SW 1271 (cell line): Measurements from ENCODE around the gene POLD4.
"Not testable (repeated sequence)": the region's sequence is repeated elsewhere in the genome, so short reads cannot be mapped to it uniquely, and the experiment has no call there.

ENCODE experiments used
- DNase-seq, 2 experiments: peaks; one replicate each; lab custom pipeline; 2025; lab: John Stamatoyannopoulos, UW

POLD4 gene

GRCh38 chr11:67353317-67354074, at the start of gene POLD4:
Gene POLD4 (minus strand): TSS chr11:67353546. CDS start chr11:67353399, 147 bp downstream.
- peak; percentile 87 to 95 for DNase-seq

- not testable (repeated sequence) for DNase-seq
These were observed 49.7 kb upstream of the POLD4 start for GRCh38 chr11:67403085-67403484.

GRCh38 chr11:67402192-67402839, 49.0 kb upstream of the POLD4 start:
- DNase-seq = not testable (repeated sequence)

GRCh38 chr11:67401495-67402191, 48.3 kb upstream of the POLD4 start, which contains the start of gene PPP1CA:
Gene PPP1CA (minus strand): TSS chr11:67401858. CDS start chr11:67401782, 76 bp downstream.
- peak; percentile 70 to 85 for DNase-seq

- DNase-seq = no peak
These were observed 47.7 kb upstream of the POLD4 start for GRCh38 chr11:67400942-67401494.

- no peak for DNase-seq
These were observed 47.0 kb upstream of the POLD4 start for GRCh38 chr11:67400251-67400941.

GRCh38 chr11:67398661-67399563, 45.6 kb upstream of the POLD4 start:
- DNase-seq = no peak

GRCh38 chr11:67397986-67398660, 44.8 kb upstream of the POLD4 start:
- no peak for DNase-seq

GRCh38 chr11:67397536-67397935, 44.2 kb upstream of the POLD4 start:
- DNase-seq = no peak

GRCh38 chr11:67396587-67397389, 43.4 kb upstream of the POLD4 start:
- no peak for DNase-seq

GRCh38 chr11:67396259-67396581, 42.9 kb upstream of the POLD4 start:
- DNase-seq = no peak

GRCh38 chr11:67395555-67396258, 42.4 kb upstream of the POLD4 start:
- no peak for DNase-seq

GRCh38 chr11:67393990-67394389, 40.6 kb upstream of the POLD4 start:
- DNase-seq = no peak

GRCh38 chr11:67393437-67393836, 40.1 kb upstream of the POLD4 start:
- no peak for DNase-seq

GRCh38 chr11:67392183-67392715, 38.9 kb upstream of the POLD4 start:
- DNase-seq = no peak

- peak; percentile 89 to 93 for DNase-seq
These were observed 38.2 kb upstream of the POLD4 start, which contains the start of gene RAD9A for GRCh38 chr11:67391304-67392182. Gene RAD9A (plus strand): TSS chr11:67391986. CDS start chr11:67392045, 59 bp downstream.

- no peak for DNase-seq
These were observed 37.6 kb upstream of the POLD4 start for GRCh38 chr11:67390947-67391303.
